ENCODE data around the gene DOC2A. TPM values are rescaled to one million over a fixed set of nuclear protein-coding genes. Genes with fewer than 3 reads are reported as not detected.

The DOC2A gene
- total RNA-seq, 1 donor from 2014 or later, result 0.17 TPM

GRCh38 chr16:30003670-30004423 lies 7.0 kb downstream of the DOC2A start:
- H3K4me3 ChIP-seq (ENCODE audit: low read depth, low read length), result no peak overlapping the region
- no peak for DNase-seq (ENCODE audit: low read depth)
- TF ChIP-seq CTCF (conservative IDR thresholded peaks at IDR 0.05; ENCODE audit: low read depth, low read length), result no peak

GRCh38 chr16:30002614-30003346 lies 8.0 kb downstream of the DOC2A start:
- no peak for DNase-seq (ENCODE audit: low read depth)
- TF ChIP-seq CTCF (conservative IDR thresholded peaks at IDR 0.05; ENCODE audit: low read depth, low read length), result no peak

GRCh38 chr16:30000735-30001631 lies 9.8 kb downstream of the DOC2A start:
- no peak for DNase-seq (ENCODE audit: low read depth)
- no peak overlapping the region for H3K4me3 ChIP-seq (ENCODE audit: low read depth, low read length)
- TF ChIP-seq CTCF (conservative IDR thresholded peaks at IDR 0.05; ENCODE audit: low read depth, low read length), result no peak

More at GRCh38 chr16:30002614-30003346, 8.0 kb downstream of the DOC2A start:
- no peak overlapping the region for H3K4me3 ChIP-seq (ENCODE audit: low read depth, low read length)

- H3K4me3 ChIP-seq (ENCODE audit: low read depth, low read length), result no peak overlapping the region
- no peak for DNase-seq (ENCODE audit: low read depth)
- no peak for TF ChIP-seq CTCF (conservative IDR thresholded peaks at IDR 0.05; ENCODE audit: low read depth, low read length)
Measured at GRCh38 chr16:29999605-30000004, 11.2 kb downstream of the DOC2A start.

- no peak for DNase-seq (ENCODE audit: low read depth)
- no peak for TF ChIP-seq CTCF (conservative IDR thresholded peaks at IDR 0.05; ENCODE audit: low read depth, low read length)
- H3K4me3 ChIP-seq (ENCODE audit: low read depth, low read length), result peak overlapping the region; percentile 97
Measured at GRCh38 chr16:29996766-29997250, 14.0 kb downstream of the DOC2A start.

- no peak for TF ChIP-seq CTCF (conservative IDR thresholded peaks at IDR 0.05; ENCODE audit: low read depth, low read length)
- DNase-seq (ENCODE audit: low read depth), result peak; percentile 46
- H3K4me3 ChIP-seq (ENCODE audit: low read depth, low read length), result peak within 1 kb of the TSS; percentile 97
Measured at GRCh38 chr16:29995911-29996765, 14.7 kb downstream of the DOC2A start, which contains the start of gene INO80E. INO80E (plus strand) TSS chr16:29996241; CDS start chr16:29996311, 70 bp downstream.

All from epithelial cell of proximal tubule (primary cell).